GM18951 (cell line): Measurements from ENCODE around the gene EPHX1.
"Not testable (repeated sequence)": the region's sequence is repeated elsewhere in the genome, so short reads cannot be mapped to it uniquely, and the experiment has no call there.

Source experiments
- POLR2A ChIP-seq: IDR thresholded peaks from 4 replicates; pipeline ENCODE4 v1.6.1; 2011; ENCODE audit warnings: mild to moderate bottlenecking; ENCODE audit not compliant: insufficient read length, insufficient read depth; ENCODE audit errors: extremely low read depth
- in situ Hi-C: fragments of 300-500 bp; cut with MboI; formaldehyde crosslinking; loops from one replicate; pipeline ENCODE4 v1.12.0; 2022; ENCODE audit warnings: low sequenced_read_pairs, mixed read lengths, inconsistent platforms; ENCODE audit not compliant: unreplicated experiment

Gene EPHX1

DNA sequence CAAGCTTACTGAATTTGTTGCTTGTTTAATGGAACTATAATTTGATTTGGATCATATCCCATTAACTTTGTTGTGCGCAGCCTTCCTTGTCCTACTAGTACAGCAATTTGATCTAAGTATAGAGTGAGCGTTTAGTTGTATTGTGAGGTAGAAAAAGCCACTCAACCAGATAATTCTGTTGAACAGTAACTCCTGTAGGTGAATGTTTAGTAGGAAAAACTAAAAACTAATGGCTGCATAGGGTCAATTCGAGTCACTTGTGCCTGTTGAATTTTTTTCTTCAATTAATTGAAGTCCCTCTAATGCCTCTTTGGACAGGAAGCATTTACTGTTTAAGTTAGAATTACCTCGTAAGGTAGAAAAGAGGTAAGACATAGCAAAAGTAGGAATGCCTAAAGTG, 15.0 kb upstream of the EPHX1 start:
- no peak for TF ChIP-seq POLR2A
- in situ Hi-C loops = no loop called here

DNA sequence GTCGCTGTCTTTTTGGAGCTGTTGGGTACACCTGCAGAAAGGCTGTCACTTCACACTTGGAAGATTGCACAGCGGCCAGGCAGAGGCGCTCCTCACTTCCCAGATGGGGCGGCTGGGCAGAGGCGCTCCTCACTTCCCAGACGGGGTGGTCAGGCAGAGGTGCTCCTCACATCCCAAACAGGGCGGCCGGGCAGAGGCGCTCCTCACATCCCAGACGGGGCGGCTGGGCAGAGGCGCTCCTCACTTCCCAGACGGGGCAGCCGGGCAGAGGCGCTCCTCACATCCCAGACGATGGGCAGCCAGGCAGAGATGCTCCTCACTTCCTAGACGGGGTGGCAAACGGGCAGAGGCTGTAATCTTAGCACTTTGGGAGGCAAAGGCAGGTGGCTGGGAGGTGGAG, 13.8 kb upstream of the EPHX1 start:
- in situ Hi-C loops = not testable (repeated sequence)

DNA sequence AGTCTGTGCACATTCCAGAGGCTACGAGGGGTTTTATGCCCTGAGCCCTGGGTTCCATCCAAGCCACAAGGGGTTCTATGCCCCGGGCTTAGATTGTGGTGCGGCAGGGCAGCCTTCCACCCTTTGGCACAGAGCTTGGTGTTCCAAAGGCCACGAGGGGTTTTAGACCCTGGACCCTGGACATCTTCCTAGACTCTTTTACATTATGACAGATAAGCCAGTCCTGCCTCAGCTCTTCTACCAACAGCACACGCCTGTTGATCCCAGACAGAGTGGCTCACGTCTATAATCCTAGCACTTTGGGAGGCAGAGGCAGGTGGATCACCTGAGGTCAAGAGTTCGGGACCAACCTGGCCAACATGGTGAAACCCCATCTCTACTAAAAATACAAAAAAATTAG, 8.8 kb upstream of the EPHX1 start:
- in situ Hi-C loops = not testable (repeated sequence)

DNA sequence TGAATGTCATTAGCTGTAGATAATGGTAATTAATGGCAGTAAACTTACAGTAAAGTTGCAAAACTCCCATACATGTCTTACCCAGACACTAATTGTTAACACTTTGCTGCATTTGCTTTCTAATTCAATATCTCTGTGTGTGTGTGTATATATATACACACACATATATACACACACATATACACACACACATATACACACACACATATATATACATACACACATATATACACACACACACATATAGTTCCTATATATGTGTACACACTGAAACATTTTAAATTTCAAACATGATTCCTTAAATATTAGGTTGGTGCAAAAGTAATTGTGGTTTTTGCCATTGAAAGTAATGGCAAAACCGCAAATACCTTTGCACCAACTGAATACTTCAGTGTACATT, 3.7 kb upstream of the EPHX1 start:
- in situ Hi-C loops = no loop called here
- TF ChIP-seq POLR2A = no peak

DNA sequence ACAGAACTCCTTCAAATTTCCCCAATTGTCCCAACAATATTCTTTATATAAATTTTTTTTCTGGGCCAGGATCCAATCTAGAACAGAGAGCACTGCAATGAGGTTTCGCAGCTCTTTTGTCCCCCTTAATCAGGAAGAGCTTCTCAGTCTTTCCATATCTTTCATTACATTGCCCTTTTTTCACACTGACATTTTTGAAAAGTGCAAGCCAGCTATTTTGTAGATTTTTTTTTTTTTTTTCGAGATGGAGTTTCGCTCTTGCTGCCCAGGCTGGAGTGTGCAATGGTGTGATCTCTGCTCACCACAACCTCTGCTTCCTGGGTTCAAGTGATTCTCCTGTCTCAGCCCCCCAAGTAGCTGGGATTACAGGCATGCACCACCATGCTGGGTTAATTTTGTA, 3.2 kb upstream of the EPHX1 start:
- in situ Hi-C loops = not testable (repeated sequence)

DNA sequence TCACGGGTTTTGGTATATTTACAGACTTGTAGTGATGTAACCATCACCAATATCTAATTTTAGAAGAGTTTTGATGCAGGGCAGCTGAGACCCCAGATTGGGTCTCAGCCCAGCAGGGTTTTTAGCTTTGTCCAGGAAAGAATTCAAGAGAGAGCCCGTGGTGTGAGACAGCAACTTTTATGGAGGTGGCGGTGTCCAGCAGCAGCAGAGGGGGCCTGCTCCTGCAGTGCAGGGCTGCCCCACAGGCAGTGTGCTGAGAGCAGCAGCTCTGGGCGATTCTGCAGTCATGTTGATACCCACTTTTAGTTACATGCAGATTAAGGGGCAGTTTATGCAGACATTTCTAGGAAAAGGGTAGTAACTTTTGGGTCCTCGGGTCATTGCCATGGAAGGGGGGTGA, 1.8 kb upstream of the EPHX1 start:
- TF ChIP-seq POLR2A = no peak
- in situ Hi-C loops = no loop called here

DNA sequence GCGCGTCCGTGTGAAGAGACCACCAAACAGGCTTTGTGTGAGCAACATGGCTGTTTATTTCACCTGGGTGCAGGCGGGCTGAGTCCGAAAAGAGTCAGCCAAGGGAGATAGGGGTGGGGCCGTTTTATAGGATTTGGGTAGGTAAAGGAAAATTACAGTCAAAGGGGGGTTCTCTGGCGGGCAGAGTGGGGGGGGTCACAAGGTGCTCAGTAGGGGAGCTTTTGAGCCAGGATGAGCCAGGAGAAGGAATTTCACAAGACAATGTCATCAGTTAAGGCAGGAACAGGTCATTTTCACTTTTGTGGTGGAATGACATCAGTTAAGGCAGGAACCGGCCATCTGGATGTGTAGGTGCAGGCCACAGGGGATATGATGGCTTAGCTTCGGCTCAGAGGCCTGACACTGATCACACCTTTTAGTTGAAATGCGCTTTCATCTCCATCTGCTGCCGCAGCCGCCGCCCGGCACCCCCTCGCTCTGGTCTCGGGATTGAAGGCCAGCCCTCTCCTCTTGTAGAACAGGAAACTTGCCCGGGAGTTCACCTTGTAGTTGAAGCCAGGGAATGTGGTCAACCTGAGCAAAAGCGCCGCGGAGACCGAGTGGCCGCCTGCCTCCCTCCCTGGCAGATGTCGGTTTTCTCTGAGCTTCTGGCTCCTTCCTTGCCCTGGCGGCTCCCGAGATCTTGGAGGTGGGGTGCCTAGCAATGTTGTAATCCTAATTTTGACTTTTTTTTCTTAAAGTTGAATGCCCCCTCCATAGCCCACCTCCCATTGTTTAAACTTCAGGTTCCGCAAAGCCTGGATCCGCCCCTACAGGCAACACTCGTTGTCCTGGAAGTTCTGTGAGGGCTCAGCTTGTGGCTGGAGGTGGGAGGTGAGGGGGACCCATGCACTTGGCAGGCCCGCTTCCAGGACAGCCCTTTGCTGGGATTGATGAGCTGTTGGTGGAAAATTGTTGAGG, 935 bp downstream of the EPHX1 start:
- in situ Hi-C loops = not testable (repeated sequence)

DNA sequence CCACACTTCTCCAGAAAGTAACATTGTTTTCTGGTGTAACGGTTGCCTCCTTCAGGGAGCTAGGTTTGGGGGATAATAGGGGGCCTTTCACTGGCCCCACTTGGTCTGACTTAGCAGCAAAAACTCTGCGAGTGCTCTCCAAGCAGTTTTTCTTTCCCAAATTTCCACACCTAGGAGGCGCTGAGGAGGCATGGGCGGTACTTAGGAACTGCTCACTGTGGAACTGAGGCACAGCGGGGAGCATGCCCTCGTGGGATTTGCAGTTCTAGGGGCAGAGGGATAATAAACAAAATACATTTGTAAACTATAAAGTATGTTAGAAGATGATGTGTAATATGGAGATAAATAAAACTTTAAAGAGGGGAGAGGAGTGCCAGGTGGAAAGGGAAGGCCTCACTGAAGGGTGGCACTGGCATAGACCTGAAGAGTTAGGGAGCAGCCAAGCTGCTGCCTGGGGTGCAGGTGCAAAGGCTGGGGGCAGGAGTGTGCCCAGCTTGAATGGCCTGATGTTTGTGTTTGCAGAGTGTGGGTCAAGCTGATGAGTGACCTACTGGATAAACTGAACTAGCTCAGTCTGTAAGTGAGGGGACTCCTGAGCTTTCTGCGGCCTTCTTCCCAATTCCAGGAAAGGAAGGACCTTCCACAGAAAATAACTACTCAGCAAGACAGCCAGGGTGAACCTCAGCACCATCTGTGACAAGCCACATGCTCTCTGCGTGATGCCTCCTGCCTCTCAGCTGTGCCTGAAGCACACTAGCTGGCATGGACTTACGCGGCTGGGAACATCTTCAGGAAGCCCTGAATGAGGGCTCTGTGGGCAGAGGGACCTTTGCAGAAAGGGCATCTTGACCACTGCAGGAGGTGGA, 1.9 kb downstream of the EPHX1 start:
- in situ Hi-C loops = no loop called here
- TF ChIP-seq POLR2A = no peak

DNA sequence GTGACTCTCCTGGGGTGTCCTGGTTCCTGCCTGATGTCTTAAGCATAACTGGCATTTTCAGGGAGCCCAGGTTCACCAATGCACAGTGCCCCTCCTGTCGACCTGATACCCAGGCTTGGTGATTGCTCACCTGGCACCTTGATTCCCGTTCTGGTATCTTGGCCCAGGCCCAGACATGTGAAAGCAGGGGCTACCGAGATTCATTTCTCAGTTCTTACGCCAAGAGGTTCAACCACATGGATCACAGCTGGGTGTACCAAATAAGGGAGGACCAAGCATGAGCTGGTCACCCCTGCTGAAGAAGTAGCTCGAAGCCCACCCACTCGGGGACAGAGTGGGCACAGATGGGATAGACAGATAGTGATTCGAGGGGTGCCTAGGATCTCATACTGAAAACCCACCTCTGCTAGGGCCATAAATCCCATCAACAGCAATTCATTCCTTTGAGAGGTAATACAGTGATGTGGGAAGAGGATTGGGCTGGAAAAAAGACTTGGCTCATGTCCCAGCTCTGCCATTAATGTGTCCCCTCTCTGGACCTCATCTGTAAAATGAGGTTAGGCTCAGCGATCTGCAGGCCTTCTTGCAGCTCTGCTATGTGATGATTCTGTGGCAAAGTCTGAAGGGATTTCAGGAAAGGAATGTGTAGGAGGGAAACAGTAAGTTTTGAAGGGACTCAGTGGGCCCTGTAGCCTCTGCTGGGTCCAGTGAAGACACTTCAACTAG, 2.7 kb downstream of the EPHX1 start:
- TF ChIP-seq POLR2A = no peak
- in situ Hi-C loops = no loop called here

DNA sequence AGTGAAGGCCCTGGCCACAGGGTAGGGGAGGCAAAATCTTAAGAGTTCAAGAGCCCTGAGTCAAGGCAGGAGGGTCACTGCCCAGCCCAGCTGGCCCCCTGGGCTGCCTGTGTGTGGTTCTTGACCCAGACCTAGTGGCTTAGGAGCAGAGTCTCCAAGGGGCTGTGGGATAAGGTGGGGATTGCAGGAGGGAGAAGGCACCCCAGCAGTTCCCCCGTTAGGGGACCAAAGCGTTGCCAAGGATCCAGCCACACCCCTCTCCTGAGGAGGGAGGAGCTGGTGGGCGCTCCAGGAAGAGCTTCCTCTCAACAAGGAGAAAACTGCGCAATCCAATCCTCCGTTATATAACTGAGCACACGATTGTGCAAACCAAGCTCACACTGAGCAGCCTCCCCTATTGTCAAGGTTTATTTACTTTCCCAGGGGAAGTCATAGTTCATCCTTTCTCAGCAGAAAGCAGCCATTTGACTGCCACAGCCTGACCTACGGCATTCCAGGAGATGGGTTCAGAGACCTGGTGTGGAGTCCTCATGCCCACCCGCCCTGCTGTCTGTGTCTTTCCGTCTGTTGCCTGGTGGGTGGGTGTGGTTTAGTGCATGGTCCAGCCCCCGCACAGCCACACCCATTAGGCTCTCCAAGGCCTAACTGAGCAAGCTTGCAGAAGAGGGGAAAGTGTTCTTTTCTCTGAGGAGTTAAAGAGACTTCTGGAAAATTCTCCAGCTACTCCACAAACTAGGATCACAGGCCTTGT, 3.5 kb downstream of the EPHX1 start:
- TF ChIP-seq POLR2A = no peak
- in situ Hi-C loops = no loop called here

DNA sequence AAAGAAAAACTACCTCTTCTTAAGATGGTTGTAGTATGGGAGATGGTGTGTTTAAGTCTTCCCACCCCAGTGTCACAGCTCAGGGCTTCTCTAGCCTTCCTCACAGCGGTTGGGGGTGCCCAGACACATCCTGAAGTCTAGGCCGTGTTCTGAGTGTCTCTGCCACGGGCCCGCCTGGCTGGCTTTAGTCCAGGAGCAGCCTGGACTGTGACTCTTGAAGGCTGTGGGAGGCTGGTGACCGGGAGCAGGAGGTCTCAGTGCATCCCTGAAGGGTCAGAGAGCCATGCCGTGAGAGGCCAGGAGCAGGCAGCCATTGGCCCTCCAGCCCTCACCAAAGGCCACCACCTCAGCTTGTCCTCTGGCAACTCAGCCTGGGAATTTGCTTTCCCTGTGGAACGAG, 4.5 kb downstream of the EPHX1 start:
- TF ChIP-seq POLR2A = no peak
- in situ Hi-C loops = no loop called here

DNA sequence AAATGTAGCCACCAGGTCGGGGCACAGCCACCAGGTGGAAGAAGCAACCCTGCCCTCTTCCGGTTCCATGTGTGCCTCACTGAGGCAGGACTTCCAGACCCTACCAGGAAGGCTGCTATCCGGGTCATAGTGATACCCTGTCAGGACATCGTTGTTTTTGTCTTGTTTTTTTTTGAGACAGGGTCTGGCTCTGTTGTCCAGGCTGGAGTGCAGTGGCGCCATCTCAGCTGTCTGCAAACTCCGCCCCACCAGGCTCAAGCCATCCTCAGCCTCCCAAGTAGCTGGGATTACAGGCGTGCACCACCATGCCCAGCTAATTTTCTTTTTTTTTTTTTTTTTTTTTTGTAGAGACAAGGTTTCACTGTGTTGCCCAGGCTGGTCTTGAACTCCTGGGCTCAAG, 5.2 kb downstream of the EPHX1 start:
- in situ Hi-C loops = not testable (repeated sequence)

DNA sequence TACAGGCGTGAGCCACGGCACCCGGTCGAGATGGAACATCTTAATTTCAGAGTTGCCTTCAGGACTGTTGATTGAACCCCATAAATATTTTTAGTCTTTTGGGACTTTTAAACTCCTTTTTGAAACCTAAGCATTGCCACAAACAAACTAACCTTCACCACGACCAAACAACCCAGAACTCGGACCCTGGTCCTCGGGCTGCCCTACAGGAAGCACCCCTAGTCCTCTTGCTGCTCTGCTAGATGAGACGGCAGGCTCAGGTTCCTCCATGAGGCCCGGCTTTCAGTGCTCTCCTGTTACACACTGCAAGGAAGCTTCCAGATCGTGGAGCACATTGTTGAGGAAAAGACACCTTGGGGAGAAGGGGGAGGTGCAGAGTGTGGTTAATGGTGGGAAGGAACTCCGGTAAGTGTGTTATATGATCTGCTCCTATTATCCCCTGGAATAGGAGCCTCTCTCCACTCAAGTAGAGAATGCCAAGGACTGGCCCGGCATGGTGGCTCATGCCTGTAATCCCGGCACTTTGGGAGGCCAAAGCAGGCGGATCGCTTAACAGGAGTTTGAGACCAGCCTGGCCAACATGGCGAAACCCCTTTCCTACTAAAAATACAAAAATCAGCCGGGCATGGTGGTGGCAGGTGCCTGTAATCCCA, 5.7 kb downstream of the EPHX1 start:
- in situ Hi-C loops = no loop called here
- TF ChIP-seq POLR2A = no peak
